K562 (cell line): ENCODE results near the gene CRAT. TPM values are rescaled to one million over a fixed set of nuclear protein-coding genes. Genes with fewer than 3 reads are reported as not detected.
A peak's percentile ranks its signal among the peaks of the same experiment; 100 is the strongest.

Experiments
- COPS2 ChIP-seq: fragments of 450-650 bp; conservative IDR thresholded peaks from 2 replicates; pipeline ENCODE4 v1.6.1; 2016; ENCODE audit warnings: mild to moderate bottlenecking, moderate library complexity
- IFI16 ChIP-seq: fragments of 250-450 bp; sonication (Bioruptor Pico); IDR thresholded peaks from 2 replicates; pipeline ENCODE4 v2.1.2; 2022; ENCODE audit warnings: mild to moderate bottlenecking, inconsistent platforms
- IRF2 ChIP-seq: sonication (generic); formaldehyde crosslinking; IDR thresholded peaks from 2 replicates; pipeline ENCODE4 v1.8.1; 2022; ENCODE audit warnings: mild to moderate bottlenecking, missing genetic modification reagents
- KAT7 ChIP-seq: sonication (generic); formaldehyde crosslinking; IDR thresholded peaks from 2 replicates; pipeline ENCODE4 v1.8.0; 2022; ENCODE audit warnings: missing genetic modification reagents, mild to moderate bottlenecking, borderline replicate concordance
- NR1H2 ChIP-seq: sonication (generic); formaldehyde crosslinking; IDR thresholded peaks from 2 replicates; pipeline ENCODE4 v1.4.0; 2020; ENCODE audit warnings: mild to moderate bottlenecking, missing genetic modification reagents
- RBFOX2 ChIP-seq: fragments of 200-400 bp; formaldehyde crosslinking; IDR thresholded peaks from 2 replicates; pipeline ENCODE4 v1.6.1; 2017; ENCODE audit warnings: low read depth, mild to moderate bottlenecking, low read length, moderate library complexity
- TAF7 ChIP-seq: fragments of 450-650 bp; IDR thresholded peaks from 2 replicates; pipeline ENCODE4 v1.6.1; 2016; ENCODE audit warnings: missing genetic modification characterization, missing compliant biosample characterization
- XRCC4 ChIP-seq: IDR thresholded peaks from one replicate; pipeline ENCODE4 v1.6.1; 2011; ENCODE audit not compliant: insufficient read depth, insufficient read length; ENCODE audit errors: extremely low read depth
- ZBTB1 ChIP-seq: sonication (generic); formaldehyde crosslinking; IDR thresholded peaks from 2 replicates; pipeline ENCODE4 v1.8.1; 2023; ENCODE audit warnings: missing genetic modification reagents, low read depth, mild to moderate bottlenecking, borderline replicate concordance
- ZBTB7A ChIP-seq: IDR thresholded peaks from 2 replicates; pipeline ENCODE4 v1.6.1; 2011; ENCODE audit warnings: low read depth, mild to moderate bottlenecking, low read length, moderate library complexity, borderline replicate concordance; ENCODE audit not compliant: control insufficient read depth
- ZEB2 ChIP-seq: fragments of 450-650 bp; IDR thresholded peaks from 2 replicates; pipeline ENCODE4 v1.6.1; 2016
- ZNF76 ChIP-seq: fragments of 250-450 bp; sonication (Bioruptor Pico); IDR thresholded peaks from 2 replicates; pipeline ENCODE4 v1.4.0; 2020; ENCODE audit warnings: mild to moderate bottlenecking, moderate library complexity, borderline replicate concordance
- polyA plus RNA-seq, 8 experiments: library from polyadenylated mRNA; depleted of rRNA in 4 of 8; stranded (reverse) in 5 of 8; unstranded in 3 of 8; fragments of >200 nt; fragmentation: Nextera tagmentation in 2 of 8; fragmentation: Illumina TruSeq in 1 of 8; extraction: Ambion mirVana in 2 of 8; extraction: Trizol in 1 of 8; gene quantifications; 2 replicates each; pipeline versions ENCODE4 v1.2.1 to v1.2.3, GENCODE V29; 2011 to 2014; ENCODE audit warnings: inconsistent platforms in 1 of 8, missing spikeins in 1 of 8
- total RNA-seq, 7 experiments: library from RNA; depleted of rRNA in 6 of 7; stranded (reverse); fragments of >200 nt in 6 of 7; fragmentation: Illumina TruSeq in 2 of 7; extraction: Trizol in 2 of 7; gene quantifications; 2 replicates each; pipeline versions ENCODE4 v1.2.1 to v1.2.3, GENCODE V29; 2011 to 2021; ENCODE audit warnings: low replicate concordance in 1 of 7
- TF ChIP-seq, protein P1 (sequence below): fragments of 450-650 bp; IDR thresholded peaks from 2 replicates; pipeline ENCODE4 v1.6.1; 2016; ENCODE audit warnings: mild to moderate bottlenecking, moderate library complexity
- TF ChIP-seq, protein P2 (sequence below): fragments of 450-650 bp; IDR thresholded peaks from 2 replicates; pipeline ENCODE4 v1.7.0; 2016; ENCODE audit warnings: borderline replicate concordance
- TF ChIP-seq, protein P3 (sequence below): sonication (generic); formaldehyde crosslinking; IDR thresholded peaks from 2 replicates; pipeline ENCODE4 v1.9.0; 2022; ENCODE audit warnings: mild to moderate bottlenecking, missing genetic modification reagents

The CRAT gene
- total and polyA plus RNA-seq, 9 of the 15 experiments (the other 6 are each of a cell fraction or from before 2014, with no cell fraction given), result 0.20 to 13.8 (median 5.4) TPM

DNA sequence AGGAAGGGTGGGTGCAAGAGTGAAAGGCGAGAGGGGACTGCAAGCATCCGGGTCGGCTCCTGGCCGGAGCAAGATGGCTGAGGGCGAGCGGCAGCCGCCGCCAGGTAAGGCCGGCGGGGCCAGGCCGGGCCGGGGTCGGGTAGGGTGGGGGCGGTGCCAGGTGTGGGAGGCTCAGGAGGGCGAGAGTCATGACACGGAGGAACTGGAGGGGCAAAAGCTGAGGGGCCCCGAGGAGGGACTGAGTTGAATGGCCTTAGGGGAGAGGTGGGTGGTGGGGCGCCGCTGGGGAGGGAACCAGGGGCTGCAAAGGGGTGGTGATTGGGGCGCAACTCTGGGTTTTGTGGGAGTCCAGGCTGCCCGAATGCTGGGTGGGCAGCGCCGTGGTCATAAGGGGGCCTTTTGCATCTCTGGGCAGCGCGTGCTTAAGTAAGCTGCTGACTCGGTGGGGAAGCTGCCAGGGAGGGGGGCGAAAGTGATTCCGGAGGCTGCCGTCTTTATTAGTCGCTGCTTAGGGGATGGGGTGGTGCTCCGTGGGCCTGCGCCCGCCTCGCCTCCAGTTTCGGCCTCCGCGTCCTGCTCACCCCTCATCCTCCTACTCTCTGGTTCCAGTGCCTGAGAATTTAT lies 1.0 kb upstream of the CRAT start (continued):
- TF ChIP-seq, protein P1, sequence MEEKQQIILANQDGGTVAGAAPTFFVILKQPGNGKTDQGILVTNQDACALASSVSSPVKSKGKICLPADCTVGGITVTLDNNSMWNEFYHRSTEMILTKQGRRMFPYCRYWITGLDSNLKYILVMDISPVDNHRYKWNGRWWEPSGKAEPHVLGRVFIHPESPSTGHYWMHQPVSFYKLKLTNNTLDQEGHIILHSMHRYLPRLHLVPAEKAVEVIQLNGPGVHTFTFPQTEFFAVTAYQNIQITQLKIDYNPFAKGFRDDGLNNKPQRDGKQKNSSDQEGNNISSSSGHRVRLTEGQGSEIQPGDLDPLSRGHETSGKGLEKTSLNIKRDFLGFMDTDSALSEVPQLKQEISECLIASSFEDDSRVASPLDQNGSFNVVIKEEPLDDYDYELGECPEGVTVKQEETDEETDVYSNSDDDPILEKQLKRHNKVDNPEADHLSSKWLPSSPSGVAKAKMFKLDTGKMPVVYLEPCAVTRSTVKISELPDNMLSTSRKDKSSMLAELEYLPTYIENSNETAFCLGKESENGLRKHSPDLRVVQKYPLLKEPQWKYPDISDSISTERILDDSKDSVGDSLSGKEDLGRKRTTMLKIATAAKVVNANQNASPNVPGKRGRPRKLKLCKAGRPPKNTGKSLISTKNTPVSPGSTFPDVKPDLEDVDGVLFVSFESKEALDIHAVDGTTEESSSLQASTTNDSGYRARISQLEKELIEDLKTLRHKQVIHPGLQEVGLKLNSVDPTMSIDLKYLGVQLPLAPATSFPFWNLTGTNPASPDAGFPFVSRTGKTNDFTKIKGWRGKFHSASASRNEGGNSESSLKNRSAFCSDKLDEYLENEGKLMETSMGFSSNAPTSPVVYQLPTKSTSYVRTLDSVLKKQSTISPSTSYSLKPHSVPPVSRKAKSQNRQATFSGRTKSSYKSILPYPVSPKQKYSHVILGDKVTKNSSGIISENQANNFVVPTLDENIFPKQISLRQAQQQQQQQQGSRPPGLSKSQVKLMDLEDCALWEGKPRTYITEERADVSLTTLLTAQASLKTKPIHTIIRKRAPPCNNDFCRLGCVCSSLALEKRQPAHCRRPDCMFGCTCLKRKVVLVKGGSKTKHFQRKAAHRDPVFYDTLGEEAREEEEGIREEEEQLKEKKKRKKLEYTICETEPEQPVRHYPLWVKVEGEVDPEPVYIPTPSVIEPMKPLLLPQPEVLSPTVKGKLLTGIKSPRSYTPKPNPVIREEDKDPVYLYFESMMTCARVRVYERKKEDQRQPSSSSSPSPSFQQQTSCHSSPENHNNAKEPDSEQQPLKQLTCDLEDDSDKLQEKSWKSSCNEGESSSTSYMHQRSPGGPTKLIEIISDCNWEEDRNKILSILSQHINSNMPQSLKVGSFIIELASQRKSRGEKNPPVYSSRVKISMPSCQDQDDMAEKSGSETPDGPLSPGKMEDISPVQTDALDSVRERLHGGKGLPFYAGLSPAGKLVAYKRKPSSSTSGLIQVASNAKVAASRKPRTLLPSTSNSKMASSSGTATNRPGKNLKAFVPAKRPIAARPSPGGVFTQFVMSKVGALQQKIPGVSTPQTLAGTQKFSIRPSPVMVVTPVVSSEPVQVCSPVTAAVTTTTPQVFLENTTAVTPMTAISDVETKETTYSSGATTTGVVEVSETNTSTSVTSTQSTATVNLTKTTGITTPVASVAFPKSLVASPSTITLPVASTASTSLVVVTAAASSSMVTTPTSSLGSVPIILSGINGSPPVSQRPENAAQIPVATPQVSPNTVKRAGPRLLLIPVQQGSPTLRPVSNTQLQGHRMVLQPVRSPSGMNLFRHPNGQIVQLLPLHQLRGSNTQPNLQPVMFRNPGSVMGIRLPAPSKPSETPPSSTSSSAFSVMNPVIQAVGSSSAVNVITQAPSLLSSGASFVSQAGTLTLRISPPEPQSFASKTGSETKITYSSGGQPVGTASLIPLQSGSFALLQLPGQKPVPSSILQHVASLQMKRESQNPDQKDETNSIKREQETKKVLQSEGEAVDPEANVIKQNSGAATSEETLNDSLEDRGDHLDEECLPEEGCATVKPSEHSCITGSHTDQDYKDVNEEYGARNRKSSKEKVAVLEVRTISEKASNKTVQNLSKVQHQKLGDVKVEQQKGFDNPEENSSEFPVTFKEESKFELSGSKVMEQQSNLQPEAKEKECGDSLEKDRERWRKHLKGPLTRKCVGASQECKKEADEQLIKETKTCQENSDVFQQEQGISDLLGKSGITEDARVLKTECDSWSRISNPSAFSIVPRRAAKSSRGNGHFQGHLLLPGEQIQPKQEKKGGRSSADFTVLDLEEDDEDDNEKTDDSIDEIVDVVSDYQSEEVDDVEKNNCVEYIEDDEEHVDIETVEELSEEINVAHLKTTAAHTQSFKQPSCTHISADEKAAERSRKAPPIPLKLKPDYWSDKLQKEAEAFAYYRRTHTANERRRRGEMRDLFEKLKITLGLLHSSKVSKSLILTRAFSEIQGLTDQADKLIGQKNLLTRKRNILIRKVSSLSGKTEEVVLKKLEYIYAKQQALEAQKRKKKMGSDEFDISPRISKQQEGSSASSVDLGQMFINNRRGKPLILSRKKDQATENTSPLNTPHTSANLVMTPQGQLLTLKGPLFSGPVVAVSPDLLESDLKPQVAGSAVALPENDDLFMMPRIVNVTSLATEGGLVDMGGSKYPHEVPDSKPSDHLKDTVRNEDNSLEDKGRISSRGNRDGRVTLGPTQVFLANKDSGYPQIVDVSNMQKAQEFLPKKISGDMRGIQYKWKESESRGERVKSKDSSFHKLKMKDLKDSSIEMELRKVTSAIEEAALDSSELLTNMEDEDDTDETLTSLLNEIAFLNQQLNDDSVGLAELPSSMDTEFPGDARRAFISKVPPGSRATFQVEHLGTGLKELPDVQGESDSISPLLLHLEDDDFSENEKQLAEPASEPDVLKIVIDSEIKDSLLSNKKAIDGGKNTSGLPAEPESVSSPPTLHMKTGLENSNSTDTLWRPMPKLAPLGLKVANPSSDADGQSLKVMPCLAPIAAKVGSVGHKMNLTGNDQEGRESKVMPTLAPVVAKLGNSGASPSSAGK, result no peak
- no peak for TF ChIP-seq COPS2
- TF ChIP-seq ZEB2, result 0 out of 2 replicates have a peak, but pooled peaks have one; percentile 37
- peak; percentile 88 for TF ChIP-seq TAF7
- no peak for TF ChIP-seq ZNF76 (CRISPR knock-in tag)
- no peak; the same call in 1 of the 2 replicates for TF ChIP-seq ZBTB1 (CRISPR knock-in tag)
- no peak for TF ChIP-seq IRF2
- TF ChIP-seq IFI16, result no peak
- peak; percentile 62; the same call in 1 of the 2 replicates for TF ChIP-seq ZBTB7A
- TF ChIP-seq, protein P2, sequence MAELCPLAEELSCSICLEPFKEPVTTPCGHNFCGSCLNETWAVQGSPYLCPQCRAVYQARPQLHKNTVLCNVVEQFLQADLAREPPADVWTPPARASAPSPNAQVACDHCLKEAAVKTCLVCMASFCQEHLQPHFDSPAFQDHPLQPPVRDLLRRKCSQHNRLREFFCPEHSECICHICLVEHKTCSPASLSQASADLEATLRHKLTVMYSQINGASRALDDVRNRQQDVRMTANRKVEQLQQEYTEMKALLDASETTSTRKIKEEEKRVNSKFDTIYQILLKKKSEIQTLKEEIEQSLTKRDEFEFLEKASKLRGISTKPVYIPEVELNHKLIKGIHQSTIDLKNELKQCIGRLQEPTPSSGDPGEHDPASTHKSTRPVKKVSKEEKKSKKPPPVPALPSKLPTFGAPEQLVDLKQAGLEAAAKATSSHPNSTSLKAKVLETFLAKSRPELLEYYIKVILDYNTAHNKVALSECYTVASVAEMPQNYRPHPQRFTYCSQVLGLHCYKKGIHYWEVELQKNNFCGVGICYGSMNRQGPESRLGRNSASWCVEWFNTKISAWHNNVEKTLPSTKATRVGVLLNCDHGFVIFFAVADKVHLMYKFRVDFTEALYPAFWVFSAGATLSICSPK, result no peak
- TF ChIP-seq RBFOX2, result peak; percentile 77
- peak; percentile 61; the same call in 1 of the 2 replicates for TF ChIP-seq KAT7 (CRISPR knock-in tag)
- no peak for TF ChIP-seq XRCC4
- 0 out of 2 replicates have a peak, but pooled peaks have one; percentile 35 for TF ChIP-seq NR1H2 (CRISPR knock-in tag)
- TF ChIP-seq, protein P3, sequence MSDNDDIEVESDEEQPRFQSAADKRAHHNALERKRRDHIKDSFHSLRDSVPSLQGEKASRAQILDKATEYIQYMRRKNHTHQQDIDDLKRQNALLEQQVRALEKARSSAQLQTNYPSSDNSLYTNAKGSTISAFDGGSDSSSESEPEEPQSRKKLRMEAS (CRISPR knock-in tag), result no peak
